GM21576 (cell line): ENCODE data around the gene GSTM4.

ENCODE experiments used
- ATAC-seq: cut with Tn5 transposase; IDR thresholded peaks from one replicate; pipeline ENCODE4 v1.9.1; 2021; ENCODE audit warnings: mild to moderate bottlenecking, moderate library complexity; ENCODE audit not compliant: unreplicated experiment

Gene GSTM4

GRCh38 chr1:109636201-109636952, 19.5 kb upstream of the GSTM4 start:
- no peak for ATAC-seq

- no peak for ATAC-seq
These were observed 18.5 kb upstream of the GSTM4 start for GRCh38 chr1:109637446-109637845.

GRCh38 chr1:109639063-109639840, 16.6 kb upstream of the GSTM4 start:
- ATAC-seq: no peak

- no peak for ATAC-seq
These were observed 16.1 kb upstream of the GSTM4 start for GRCh38 chr1:109639841-109640184.

GRCh38 chr1:109640285-109640865, 15.5 kb upstream of the GSTM4 start:
- peak; percentile 65 for ATAC-seq

- no peak for ATAC-seq
These were observed 14.7 kb upstream of the GSTM4 start for GRCh38 chr1:109641078-109641740.

GRCh38 chr1:109641861-109642260, 14.0 kb upstream of the GSTM4 start:
- ATAC-seq: no peak

- ATAC-seq: no peak
These were observed 13.3 kb upstream of the GSTM4 start for GRCh38 chr1:109642626-109643025.

GRCh38 chr1:109643385-109644230, 12.3 kb upstream of the GSTM4 start:
- peak; percentile 77 for ATAC-seq

- ATAC-seq: no peak
These were observed 11.2 kb upstream of the GSTM4 start for GRCh38 chr1:109644670-109645069.

GRCh38 chr1:109649491-109649914, 6.4 kb upstream of the GSTM4 start:
- ATAC-seq: no peak

GRCh38 chr1:109650609-109651008, 5.3 kb upstream of the GSTM4 start:
- ATAC-seq: no peak

GRCh38 chr1:109652402-109652801, 3.5 kb upstream of the GSTM4 start:
- no peak for ATAC-seq

- ATAC-seq: no peak
These were observed 2.6 kb upstream of the GSTM4 start for GRCh38 chr1:109653306-109653705.

GRCh38 chr1:109654519-109654918, 1.4 kb upstream of the GSTM4 start:
- ATAC-seq: no peak

- no peak for ATAC-seq
These were observed 1.5 kb downstream of the GSTM4 start for GRCh38 chr1:109657395-109657794.

- ATAC-seq: no peak
These were observed 2.1 kb downstream of the GSTM4 start for GRCh38 chr1:109657970-109658369.

GRCh38 chr1:109658533-109659042, 2.7 kb downstream of the GSTM4 start:
- ATAC-seq: no peak

- no peak for ATAC-seq
These were observed 3.2 kb downstream of the GSTM4 start for GRCh38 chr1:109659145-109659544.

- ATAC-seq: no peak
These were observed 4.2 kb downstream of the GSTM4 start for GRCh38 chr1:109659997-109660690.
